Tibial nerve (tissue), 3 donors: ENCODE results near the gene CDC16.

Source experiments
- POLR2A ChIP-seq, 2 donors: fragments of 450-650 bp; IDR thresholded peaks; one replicate each; pipeline ENCODE4 v1.6.1; 2017; ENCODE audit warnings: antibody characterized with exemption in 2 of 2, mild to moderate bottlenecking in 2 of 2, moderate library complexity in 2 of 2
- TF ChIP-seq, protein P1 (sequence below), 5 experiments: fragments of 200-600 bp in 3 of 5; fragments of 450-650 bp in 2 of 5; sonication (generic) in 3 of 5; IDR thresholded peaks; one replicate each; pipeline ENCODE4 v1.5.1; 2016 to 2019; ENCODE audit warnings: antibody characterized with exemption in 5 of 5, mild to moderate bottlenecking in 3 of 5, moderate library complexity in 2 of 5

DNA sequence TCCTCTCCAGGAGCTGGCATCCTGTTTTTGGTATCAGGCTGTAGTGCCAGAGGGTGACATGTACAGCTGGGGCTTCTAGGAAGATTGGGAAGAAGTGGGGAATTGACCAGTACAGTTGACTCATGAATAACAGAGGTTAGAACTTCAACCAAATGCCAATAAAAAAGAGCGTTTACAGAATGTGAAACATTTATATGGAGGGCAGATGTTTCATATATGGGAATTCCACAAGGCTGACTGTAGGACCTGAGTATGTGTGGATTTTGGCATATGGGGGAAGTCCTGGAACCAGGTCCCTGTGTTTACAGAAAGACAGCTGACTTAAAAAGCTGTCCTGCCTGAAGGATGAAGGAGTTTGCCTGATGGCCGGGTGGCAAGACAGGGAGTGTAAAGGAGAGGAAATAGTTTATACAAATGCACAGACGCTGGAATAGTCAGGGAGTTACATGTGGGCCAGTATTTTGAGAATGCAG is 84.8 kb downstream of the CDC16 start:
- TF ChIP-seq, protein P1, sequence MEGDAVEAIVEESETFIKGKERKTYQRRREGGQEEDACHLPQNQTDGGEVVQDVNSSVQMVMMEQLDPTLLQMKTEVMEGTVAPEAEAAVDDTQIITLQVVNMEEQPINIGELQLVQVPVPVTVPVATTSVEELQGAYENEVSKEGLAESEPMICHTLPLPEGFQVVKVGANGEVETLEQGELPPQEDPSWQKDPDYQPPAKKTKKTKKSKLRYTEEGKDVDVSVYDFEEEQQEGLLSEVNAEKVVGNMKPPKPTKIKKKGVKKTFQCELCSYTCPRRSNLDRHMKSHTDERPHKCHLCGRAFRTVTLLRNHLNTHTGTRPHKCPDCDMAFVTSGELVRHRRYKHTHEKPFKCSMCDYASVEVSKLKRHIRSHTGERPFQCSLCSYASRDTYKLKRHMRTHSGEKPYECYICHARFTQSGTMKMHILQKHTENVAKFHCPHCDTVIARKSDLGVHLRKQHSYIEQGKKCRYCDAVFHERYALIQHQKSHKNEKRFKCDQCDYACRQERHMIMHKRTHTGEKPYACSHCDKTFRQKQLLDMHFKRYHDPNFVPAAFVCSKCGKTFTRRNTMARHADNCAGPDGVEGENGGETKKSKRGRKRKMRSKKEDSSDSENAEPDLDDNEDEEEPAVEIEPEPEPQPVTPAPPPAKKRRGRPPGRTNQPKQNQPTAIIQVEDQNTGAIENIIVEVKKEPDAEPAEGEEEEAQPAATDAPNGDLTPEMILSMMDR (IDR thresholded peaks at IDR 0.05), result no peak
- no peak for TF ChIP-seq POLR2A (IDR thresholded peaks at IDR 0.05)
